Airway epithelial cell (primary cell): ENCODE measurements around the gene KCP. TPM values are rescaled to one million over a fixed set of nuclear protein-coding genes. Genes with fewer than 3 reads are reported as not detected.

Experiments
- total RNA-seq: library from RNA; depleted of rRNA; stranded (reverse); fragments of >200 nt; gene quantifications from 2 replicates; pipeline ENCODE4 v1.2.3, GENCODE V29; 2015

Gene KCP
- 0.42 and 0.49 TPM in 2 replicates for total RNA-seq

DNA sequence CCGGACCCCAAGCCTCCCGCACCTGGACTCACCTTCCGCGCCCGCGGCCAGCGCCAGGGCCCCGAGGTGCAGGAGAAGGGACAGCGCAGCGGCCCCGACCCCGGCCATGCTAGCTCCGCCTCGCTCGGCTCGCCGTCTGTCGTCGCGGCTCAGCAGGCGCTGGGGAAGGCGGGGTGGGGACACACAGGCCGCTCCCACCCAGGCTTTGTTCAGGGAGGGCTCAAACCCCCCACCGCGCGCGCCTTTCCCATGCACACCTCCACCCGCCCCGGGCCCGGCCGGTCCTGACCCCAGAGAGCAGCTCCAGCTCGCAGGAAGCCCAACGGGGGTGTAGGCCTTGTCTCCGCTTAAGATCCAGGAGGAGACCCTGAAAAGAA, at the start of gene KCP:
Gene KCP, minus strand, starts transcription at position 141 of the 377 bp plus-strand sequence. Its CDS starts 33 bp downstream, at position 108.

GRCh38 chr7:128937647-128938543, 27.4 kb upstream of the KCP start, which contains the start of gene IRF5:
Gene IRF5 (plus strand): TSS chr7:128937927. CDS start chr7:128942082, 4,155 bp downstream.

DNA sequence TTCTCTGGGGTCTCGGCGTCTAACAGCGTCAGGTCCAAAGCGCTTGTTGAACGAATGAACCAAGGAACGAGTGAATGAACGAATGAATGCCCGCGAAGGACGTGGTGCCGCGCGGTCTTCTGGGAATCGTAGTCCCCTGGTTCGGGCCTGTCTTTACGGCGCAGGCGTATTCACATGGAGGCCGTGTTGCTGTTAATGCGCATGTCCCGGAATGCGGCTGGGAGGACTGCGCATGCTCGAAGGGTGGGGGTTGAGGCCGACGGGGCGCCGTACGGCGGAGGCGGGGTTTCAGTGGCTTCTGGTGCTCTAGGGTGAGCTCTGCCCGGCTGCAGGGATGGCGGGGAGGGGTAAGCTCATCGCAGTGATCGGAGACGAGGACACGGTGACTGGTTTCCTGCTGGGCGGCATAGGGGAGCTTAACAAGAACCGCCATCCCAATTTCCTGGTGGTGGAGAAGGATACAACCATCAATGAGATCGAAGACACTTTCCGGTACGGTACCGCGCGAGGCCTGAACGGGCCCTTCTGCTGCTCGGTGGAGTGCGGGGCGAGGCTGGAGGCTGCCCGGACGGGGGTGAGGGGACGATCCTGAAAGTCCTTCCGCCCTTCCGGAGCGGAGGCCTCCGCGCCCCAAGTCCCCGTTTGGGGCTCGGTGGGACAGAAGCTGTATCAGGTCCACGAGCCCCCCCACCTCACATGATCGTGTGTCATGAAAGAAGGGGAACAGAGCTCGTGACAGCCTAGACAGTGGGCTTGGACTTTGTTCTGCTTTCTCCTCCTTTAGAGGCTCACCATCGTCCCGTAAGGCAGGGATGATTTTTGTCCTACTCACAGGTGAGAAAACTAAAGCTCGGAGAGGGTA, 47.7 kb downstream of the KCP start, which contains the start of gene ATP6V1F:
Gene ATP6V1F, plus strand, starts transcription at position 286 of the 862 bp plus-strand sequence. Its CDS starts 49 bp downstream, at position 335.

GRCh38 chr7:128830231-128831177, 80.0 kb downstream of the KCP start, which contains the start of gene FLNC:
Gene FLNC (plus strand): TSS chr7:128830406. CDS start chr7:128830638, 232 bp downstream.

Other genes with a start within 250 kb of the KCP start
- 0.21 TPM in 1 of 2 replicates, not detected in the other for gene GARIN1A, start 238.4 kb downstream of the KCP start, total RNA-seq
- 90.0 and 114 TPM in 2 replicates for gene CALU, start 171.3 kb downstream of the KCP start, total RNA-seq
- gene OPN1SW, start 134.9 kb downstream of the KCP start, total RNA-seq, result not detected in 2 replicates
- gene CCDC136, start 118.7 kb downstream of the KCP start, total RNA-seq, result 0.14 and 0.35 TPM in 2 replicates
- gene FLNC, start 80.3 kb downstream of the KCP start, total RNA-seq, result 0.84 and 0.85 TPM in 2 replicates
- gene ATP6V1F, start 47.9 kb downstream of the KCP start, total RNA-seq, result 129 and 178 TPM in 2 replicates
- gene IRF5, start 27.2 kb upstream of the KCP start, total RNA-seq, result 16.3 and 19.5 TPM in 2 replicates
- 39.1 and 41.4 TPM in 2 replicates for gene TNPO3, start 144.4 kb upstream of the KCP start, total RNA-seq
- gene TSPAN33, start 234.0 kb upstream of the KCP start, total RNA-seq, result 6.2 TPM in 2 replicates